Measurements from ENCODE around the gene EFCAB9. TPM values are rescaled to one million over a fixed set of nuclear protein-coding genes. Genes with fewer than 3 reads are reported as not detected.
"Not testable (repeated sequence)": the region's sequence is repeated elsewhere in the genome, so short reads cannot be mapped to it uniquely, and the experiment has no call there.

EFCAB9 gene
- total and polyA plus RNA-seq, 5 experiments from 2014 or later: not detected

- no peaks in the 10 kb centered on the region for H3K9me3 Mint-ChIP-seq
- peaks cover 36 to 90% (median 82%) of the 10 kb centered on the region in 4 donors for H3K4me1 Mint-ChIP-seq
- peak overlapping the region; percentile 44 to 76 (median 68) for H3K4me3 Mint-ChIP-seq
- peaks cover 0 to 98% (median 11%) of the 10 kb centered on the region in 3 donors for H3K36me3 Mint-ChIP-seq
- POLR2A ChIA-PET: interaction anchor here (1.0 to 4.0 kb wide), 5 partner anchors 23 to 38 kb away, joined by 3 to 31 read pairs (median 5); partner anchors contain the start of gene STK10
- DNase-seq (no peak), ATAC-seq (no peak)
- no peaks in the 10 kb centered on the region for H3K27me3 Mint-ChIP-seq
- peak overlapping the region; percentile 86 to 98 (median 93) for H3K27ac Mint-ChIP-seq
These were observed 42.2 kb upstream of the EFCAB9 start for GRCh38 chr5:172151661-172152210.

GRCh38 chr5:172153695-172154094, 40.3 kb upstream of the EFCAB9 start:
- peaks cover 0 to 96% (median 15%) of the 10 kb centered on the region in 3 donors for H3K36me3 Mint-ChIP-seq

GRCh38 chr5:172155101-172155500, 38.9 kb upstream of the EFCAB9 start:
- H3K27me3 Mint-ChIP-seq, ATAC-seq, H3K4me3 Mint-ChIP-seq, H3K9me3 Mint-ChIP-seq, DNase-seq: not testable (repeated sequence)
- POLR2A ChIA-PET: interaction anchor here (2.2 to 2.6 kb wide), 2 partner anchors 19 to 33 kb away, joined by 13 to 14 read pairs; partner anchors contain the start of gene STK10
- Mint-ChIP-seq H3K4me1 (peaks cover 46 to 88% (median 82%) of the 10 kb centered on the region in 4 donors), H3K27ac (peak overlapping the region in 8 of 10 donors; percentile 59 to 98 (median 88)), H3K36me3 (peaks cover 0 to 86% (median 15%) of the 10 kb centered on the region in 3 donors)

More at GRCh38 chr5:172153695-172154094, 40.3 kb upstream of the EFCAB9 start:
- POLR2A ChIA-PET: interaction anchor here (1.4 to 4.0 kb wide), 2 partner anchors 21 to 26 kb away, joined by 3 to 31 read pairs; no protein-coding TSS in a partner anchor
- H3K4me1 Mint-ChIP-seq: peaks cover 46 to 87% (median 80%) of the 10 kb centered on the region in 4 donors
- DNase-seq: no peak
- peak overlapping the region; percentile 75 to 98 (median 88) for H3K27ac Mint-ChIP-seq
- H3K9me3 Mint-ChIP-seq: no peaks in the 10 kb centered on the region
- peak overlapping the region in 1 of 10 donors; percentile 8 for H3K4me3 Mint-ChIP-seq
- no peak for ATAC-seq
- no peaks in the 10 kb centered on the region for H3K27me3 Mint-ChIP-seq

- H3K9me3 Mint-ChIP-seq: no peaks in the 10 kb centered on the region
- peak overlapping the region in 8 of 10 donors; percentile 29 to 88 (median 76) for H3K27ac Mint-ChIP-seq
- H3K36me3 Mint-ChIP-seq: peaks cover 0 to 79% (median 13%) of the 10 kb centered on the region in 3 donors
- H3K4me3 Mint-ChIP-seq: peak overlapping the region in 2 of 10 donors; percentile 0 to 39
- no peak for DNase-seq
- no peaks in the 10 kb centered on the region for H3K27me3 Mint-ChIP-seq
- no peak for ATAC-seq
- POLR2A ChIA-PET: interaction anchor here (0.6 to 2.6 kb wide), 7 partner anchors 9 to 1003 kb away, joined by 3 to 14 read pairs (median 4); partner anchors contain the start of gene STK10
- H3K4me1 Mint-ChIP-seq: peaks cover 46 to 86% (median 81%) of the 10 kb centered on the region in 4 donors
These were observed 37.4 kb upstream of the EFCAB9 start for GRCh38 chr5:172156541-172156994.

GRCh38 chr5:172159016-172159415, 35.0 kb upstream of the EFCAB9 start:
- Mint-ChIP-seq H3K27me3 (no peaks in the 10 kb centered on the region), H3K4me3 (peak overlapping the region in 9 of 10 donors; percentile 4 to 67 (median 44)), H3K4me1 (peaks cover 43 to 83% (median 78%) of the 10 kb centered on the region in 4 donors), H3K27ac (peak overlapping the region; percentile 58 to 95 (median 78)), H3K9me3 (no peaks in the 10 kb centered on the region), H3K36me3 (peaks cover 0 to 72% (median 12%) of the 10 kb centered on the region in 3 donors)
- DNase-seq (no peak), ATAC-seq (no peak)
- POLR2A ChIA-PET: interaction anchor here (1.1 to 9.7 kb wide), 3 partner anchors 16 to 26 kb away, joined by 3 to 93 read pairs (median 3); no protein-coding TSS in a partner anchor

- DNase-seq: no peak
- POLR2A ChIA-PET: interaction anchor here (0.7 to 9.7 kb wide), 5 partner anchors 14 to 1176 kb away, joined by 3 to 93 read pairs (median 6); partner anchors contain the start of gene STK10
- ATAC-seq: no peak
- Mint-ChIP-seq H3K9me3 (no peaks in the 10 kb centered on the region), H3K4me3 (peak overlapping the region; percentile 2 to 73 (median 50)), H3K36me3 (peaks cover 0 to 62% (median 11%) of the 10 kb centered on the region in 3 donors), H3K27me3 (no peaks in the 10 kb centered on the region), H3K27ac (peak overlapping the region; percentile 77 to 91 (median 84)), H3K4me1 (peaks cover 41 to 85% (median 80%) of the 10 kb centered on the region in 4 donors)
These were observed 33.5 kb upstream of the EFCAB9 start for GRCh38 chr5:172160506-172160905.

GRCh38 chr5:172162323-172162986, 31.5 kb upstream of the EFCAB9 start:
- peak overlapping the region; percentile 13 to 92 (median 82) for H3K27ac Mint-ChIP-seq
- POLR2A ChIA-PET: interaction anchor here (0.7 to 9.7 kb wide), 3 partner anchors 12 to 159 kb away, joined by 3 to 93 read pairs (median 17); partner anchors contain the start of gene STK10

GRCh38 chr5:172162987-172163343, 31.0 kb upstream of the EFCAB9 start:
- H3K27me3 Mint-ChIP-seq: no peaks in the 10 kb centered on the region
- DNase-seq: no peak
- POLR2A ChIA-PET: interaction anchor here (0.7 to 9.7 kb wide), 3 partner anchors 12 to 51 kb away, joined by 3 to 93 read pairs (median 17); partner anchors contain the start of gene STK10
- peaks cover 39 to 89% (median 85%) of the 10 kb centered on the region in 4 donors for H3K4me1 Mint-ChIP-seq
- peak overlapping the region in 6 of 10 donors; percentile 4 to 65 (median 25) for H3K4me3 Mint-ChIP-seq
- H3K9me3 Mint-ChIP-seq: no peaks in the 10 kb centered on the region
- H3K36me3 Mint-ChIP-seq: peaks cover 0 to 56% (median 3%) of the 10 kb centered on the region in 3 donors
- H3K27ac Mint-ChIP-seq: peak overlapping the region; percentile 38 to 92 (median 72)
- ATAC-seq: no peak

More at GRCh38 chr5:172162323-172162986, 31.5 kb upstream of the EFCAB9 start:
- ATAC-seq: no peak
- H3K9me3 Mint-ChIP-seq: no peaks in the 10 kb centered on the region
- peak overlapping the region in 7 of 10 donors; percentile 5 to 65 (median 47) for H3K4me3 Mint-ChIP-seq
- no peaks in the 10 kb centered on the region for H3K27me3 Mint-ChIP-seq
- H3K36me3 Mint-ChIP-seq: peaks cover 0 to 57% (median 4%) of the 10 kb centered on the region in 3 donors
- no peak for DNase-seq
- H3K4me1 Mint-ChIP-seq: peaks cover 38 to 87% (median 83%) of the 10 kb centered on the region in 4 donors

GRCh38 chr5:172163346-172163745, 30.6 kb upstream of the EFCAB9 start:
- no peaks in the 10 kb centered on the region for H3K9me3 Mint-ChIP-seq
- peaks cover 37 to 89% (median 85%) of the 10 kb centered on the region in 4 donors for H3K4me1 Mint-ChIP-seq
- no peaks in the 10 kb centered on the region for H3K27me3 Mint-ChIP-seq
- DNase-seq (no peak), ATAC-seq (no peak)
- peak overlapping the region; percentile 22 to 92 (median 78) for H3K27ac Mint-ChIP-seq
- POLR2A ChIA-PET: interaction anchor here (0.6 to 9.7 kb wide), 4 partner anchors 11 to 687 kb away, joined by 3 to 93 read pairs (median 10); partner anchors contain the start of gene STK10
- peaks cover 0 to 56% (median 1%) of the 10 kb centered on the region in 3 donors for H3K36me3 Mint-ChIP-seq
- peak overlapping the region in 6 of 10 donors; percentile 20 to 65 (median 38) for H3K4me3 Mint-ChIP-seq

- POLR2A ChIA-PET: interaction anchor here (0.7 to 9.7 kb wide), 6 partner anchors 8 to 611 kb away, joined by 3 to 93 read pairs (median 4); no protein-coding TSS in a partner anchor
- ATAC-seq (no peak), DNase-seq (no peak)
- peaks cover 0 to 60% (median 1%) of the 10 kb centered on the region in 3 donors for H3K36me3 Mint-ChIP-seq
- H3K4me1 Mint-ChIP-seq: peaks cover 43 to 90% (median 87%) of the 10 kb centered on the region in 4 donors
- H3K9me3 Mint-ChIP-seq: no peaks in the 10 kb centered on the region
- peak overlapping the region; percentile 10 to 83 (median 55) for H3K27ac Mint-ChIP-seq
- H3K4me3 Mint-ChIP-seq: no peak overlapping the region
- no peaks in the 10 kb centered on the region for H3K27me3 Mint-ChIP-seq
These were observed 29.2 kb upstream of the EFCAB9 start for GRCh38 chr5:172164769-172165212.

GRCh38 chr5:172165465-172165864, 28.5 kb upstream of the EFCAB9 start:
- ATAC-seq: no peak
- Mint-ChIP-seq H3K27me3 (no peaks in the 10 kb centered on the region), H3K4me3 (no peak overlapping the region), H3K36me3 (peaks cover 3 to 65% (median 4%) of the 10 kb centered on the region in 3 donors), H3K4me1 (peaks cover 45 to 90% (median 88%) of the 10 kb centered on the region in 4 donors), H3K27ac (peak overlapping the region; percentile 5 to 81 (median 52)), H3K9me3 (no peaks in the 10 kb centered on the region)
- POLR2A ChIA-PET: interaction anchor here (0.7 to 9.7 kb wide), 7 partner anchors 9 to 610 kb away, joined by 3 to 93 read pairs (median 5); no protein-coding TSS in a partner anchor
- no peak for DNase-seq
